Measurements from ENCODE around the gene APC. TPM values are rescaled to one million over a fixed set of nuclear protein-coding genes. Genes with fewer than 3 reads are reported as not detected.

APC gene
- total RNA-seq, 1 experiment from 2014 or later, result 40.0 TPM

DNA sequence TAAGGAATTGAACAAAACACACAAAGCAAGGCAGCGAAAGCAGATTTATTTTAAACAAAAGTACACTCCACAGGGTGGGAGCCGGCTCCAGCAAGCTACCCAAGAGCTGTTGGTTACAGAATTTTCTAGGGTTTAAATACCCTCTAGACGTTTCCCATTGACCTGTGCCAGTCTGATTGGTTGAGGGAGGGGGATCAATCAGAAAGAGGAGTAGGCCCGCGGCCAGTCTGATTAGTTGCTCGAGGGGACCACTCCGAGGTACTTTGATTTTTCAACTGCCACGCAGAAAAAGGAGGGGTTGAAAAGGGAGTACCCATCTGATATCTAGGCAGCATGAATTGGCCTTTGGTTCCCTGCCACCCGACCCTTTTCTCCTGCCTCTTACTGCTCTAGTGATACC, 124.4 kb downstream of the APC start:
- H3K4me3 Mint-ChIP-seq, result peak overlapping the region; percentile 96
- peaks cover 18% of the 10 kb centered on the region for H3K27me3 Mint-ChIP-seq (ENCODE audit: low read depth)
- DNase-seq (ENCODE audit: low spot score) (no peak), ATAC-seq (peak; percentile 7; the same call in 1 of the 2 replicates)
- H3K4me1 Mint-ChIP-seq, result peaks cover 17% of the 10 kb centered on the region
- H3K9me3 Mint-ChIP-seq, result peaks cover 5% of the 10 kb centered on the region; the same call in 1 of the 2 replicates
- TF ChIP-seq NR2C2 (CRISPR knock-in tag; IDR thresholded peaks at IDR 0.05) (no peak), FOXK1 (CRISPR knock-in tag; IDR thresholded peaks at IDR 0.05) (no peak), CTCF (IDR thresholded peaks at IDR 0.05) (no peak), IRF2 (CRISPR knock-in tag; IDR thresholded peaks at IDR 0.05; ENCODE audit: borderline replicate concordance, low read depth) (no peak)
- TF ChIP-seq, protein P1, sequence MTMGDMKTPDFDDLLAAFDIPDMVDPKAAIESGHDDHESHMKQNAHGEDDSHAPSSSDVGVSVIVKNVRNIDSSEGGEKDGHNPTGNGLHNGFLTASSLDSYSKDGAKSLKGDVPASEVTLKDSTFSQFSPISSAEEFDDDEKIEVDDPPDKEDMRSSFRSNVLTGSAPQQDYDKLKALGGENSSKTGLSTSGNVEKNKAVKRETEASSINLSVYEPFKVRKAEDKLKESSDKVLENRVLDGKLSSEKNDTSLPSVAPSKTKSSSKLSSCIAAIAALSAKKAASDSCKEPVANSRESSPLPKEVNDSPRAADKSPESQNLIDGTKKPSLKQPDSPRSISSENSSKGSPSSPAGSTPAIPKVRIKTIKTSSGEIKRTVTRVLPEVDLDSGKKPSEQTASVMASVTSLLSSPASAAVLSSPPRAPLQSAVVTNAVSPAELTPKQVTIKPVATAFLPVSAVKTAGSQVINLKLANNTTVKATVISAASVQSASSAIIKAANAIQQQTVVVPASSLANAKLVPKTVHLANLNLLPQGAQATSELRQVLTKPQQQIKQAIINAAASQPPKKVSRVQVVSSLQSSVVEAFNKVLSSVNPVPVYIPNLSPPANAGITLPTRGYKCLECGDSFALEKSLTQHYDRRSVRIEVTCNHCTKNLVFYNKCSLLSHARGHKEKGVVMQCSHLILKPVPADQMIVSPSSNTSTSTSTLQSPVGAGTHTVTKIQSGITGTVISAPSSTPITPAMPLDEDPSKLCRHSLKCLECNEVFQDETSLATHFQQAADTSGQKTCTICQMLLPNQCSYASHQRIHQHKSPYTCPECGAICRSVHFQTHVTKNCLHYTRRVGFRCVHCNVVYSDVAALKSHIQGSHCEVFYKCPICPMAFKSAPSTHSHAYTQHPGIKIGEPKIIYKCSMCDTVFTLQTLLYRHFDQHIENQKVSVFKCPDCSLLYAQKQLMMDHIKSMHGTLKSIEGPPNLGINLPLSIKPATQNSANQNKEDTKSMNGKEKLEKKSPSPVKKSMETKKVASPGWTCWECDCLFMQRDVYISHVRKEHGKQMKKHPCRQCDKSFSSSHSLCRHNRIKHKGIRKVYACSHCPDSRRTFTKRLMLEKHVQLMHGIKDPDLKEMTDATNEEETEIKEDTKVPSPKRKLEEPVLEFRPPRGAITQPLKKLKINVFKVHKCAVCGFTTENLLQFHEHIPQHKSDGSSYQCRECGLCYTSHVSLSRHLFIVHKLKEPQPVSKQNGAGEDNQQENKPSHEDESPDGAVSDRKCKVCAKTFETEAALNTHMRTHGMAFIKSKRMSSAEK (CRISPR knock-in tag; IDR thresholded peaks at IDR 0.05; ENCODE audit: borderline replicate concordance), result no peak
- TF ChIP-seq, protein P2, sequence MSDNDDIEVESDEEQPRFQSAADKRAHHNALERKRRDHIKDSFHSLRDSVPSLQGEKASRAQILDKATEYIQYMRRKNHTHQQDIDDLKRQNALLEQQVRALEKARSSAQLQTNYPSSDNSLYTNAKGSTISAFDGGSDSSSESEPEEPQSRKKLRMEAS (CRISPR knock-in tag; IDR thresholded peaks at IDR 0.05), result no peak
- H3K36me3 Mint-ChIP-seq, result peaks cover 38% of the 10 kb centered on the region
- 0 out of 2 replicates have a peak overlapping the region, but pooled peaks have one; percentile 32 for H3K27ac Mint-ChIP-seq
- POLR2A ChIA-PET, result no interaction called here
- CTCF ChIA-PET, result interaction anchor here (1.9 kb wide), 1 partner anchor 14 kb away, joined by 21 read pairs; no protein-coding TSS in a partner anchor

DNA sequence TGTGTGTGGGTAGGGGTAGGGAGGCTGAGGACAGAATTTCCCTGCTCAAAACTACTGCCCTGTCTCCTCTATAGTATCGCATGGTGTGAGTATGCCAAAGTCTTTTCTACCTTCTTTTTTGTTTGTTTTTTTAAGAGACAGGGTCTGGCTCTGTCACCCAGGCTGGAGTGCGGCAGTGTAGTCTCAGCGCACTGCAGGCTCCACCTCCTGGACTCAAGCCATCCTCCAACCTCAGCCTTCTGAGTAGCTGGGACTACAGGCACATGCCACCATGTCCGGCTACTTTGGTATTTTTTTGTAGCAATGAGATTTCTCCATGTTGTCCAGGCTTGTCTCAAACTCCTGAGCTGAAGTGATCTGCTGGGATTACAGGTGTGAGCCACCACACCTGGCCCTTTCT, 125.9 kb downstream of the APC start:
- POLR2A ChIA-PET, result no interaction called here
- Mint-ChIP-seq H3K27me3 (ENCODE audit: low read depth) (peaks cover 14% of the 10 kb centered on the region), H3K36me3 (peaks cover 50% of the 10 kb centered on the region), H3K9me3 (peaks cover 5% of the 10 kb centered on the region; the same call in 1 of the 2 replicates), H3K27ac (no peak overlapping the region), H3K4me1 (peaks cover 17% of the 10 kb centered on the region), H3K4me3 (no peak overlapping the region; the same call in 1 of the 2 replicates)
- ATAC-seq, result no peak
- DNase-seq (ENCODE audit: low spot score), result no peak
- TF ChIP-seq ZNF263 (CRISPR knock-in tag; IDR thresholded peaks at IDR 0.05; ENCODE audit: low read depth) (no peak), ETV6 (CRISPR knock-in tag; IDR thresholded peaks at IDR 0.05) (no peak), MYBL2 (CRISPR knock-in tag; IDR thresholded peaks at IDR 0.05) (no peak), FOXP4 (CRISPR knock-in tag; IDR thresholded peaks at IDR 0.05) (no peak), IRF2 (CRISPR knock-in tag; IDR thresholded peaks at IDR 0.05; ENCODE audit: borderline replicate concordance, low read depth) (no peak), ZNF121 (CRISPR knock-in tag; IDR thresholded peaks at IDR 0.05) (no peak), ZSCAN18 (CRISPR knock-in tag; IDR thresholded peaks at IDR 0.05) (no peak), GABPB1 (CRISPR knock-in tag; IDR thresholded peaks at IDR 0.05) (no peak), FOXK1 (CRISPR knock-in tag; IDR thresholded peaks at IDR 0.05) (no peak)
- CTCF ChIA-PET, result interaction anchor here (1.2 kb wide), 1 partner anchor 15 kb away, joined by 4 read pairs; no protein-coding TSS in a partner anchor

Measured in WTC11 (cell line).